Effector CD4-positive, alpha-beta T cell (primary cell): ENCODE results near the gene RAB43.
"Not testable (repeated sequence)": the region's sequence is repeated elsewhere in the genome, so short reads cannot be mapped to it uniquely, and the experiment has no call there.

Experiments used
- DNase-seq: peaks from one replicate; pipeline ENCODE4 v3.0.0-alpha.2; 2020

Gene RAB43

GRCh38 chr3:129087904-129088303 is 33.7 kb downstream of the RAB43 start:
- not testable (repeated sequence) for DNase-seq

GRCh38 chr3:129087138-129087702 is 34.4 kb downstream of the RAB43 start:
- DNase-seq = no peak

GRCh38 chr3:129085818-129086217 is 35.8 kb downstream of the RAB43 start:
- DNase-seq = no peak

- DNase-seq = no peak
These were observed 36.4 kb downstream of the RAB43 start for GRCh38 chr3:129085165-129085715.

- DNase-seq = no peak
These were observed 37.1 kb downstream of the RAB43 start for GRCh38 chr3:129084501-129084900.

GRCh38 chr3:129082026-129082425 is 39.6 kb downstream of the RAB43 start:
- no peak for DNase-seq

- no peak for DNase-seq
These were observed 40.1 kb downstream of the RAB43 start for GRCh38 chr3:129081503-129081902.

- no peak for DNase-seq
These were observed 43.1 kb downstream of the RAB43 start for GRCh38 chr3:129078510-129078909.

- DNase-seq = no peak
These were observed 44.4 kb downstream of the RAB43 start for GRCh38 chr3:129077222-129077621.

- DNase-seq = no peak
These were observed 51.3 kb downstream of the RAB43 start for GRCh38 chr3:129070086-129070885.

- not testable (repeated sequence) for DNase-seq
These were observed 52.1 kb downstream of the RAB43 start for GRCh38 chr3:129069313-129070085.

- DNase-seq = no peak
These were observed 53.2 kb downstream of the RAB43 start for GRCh38 chr3:129068291-129068886.

GRCh38 chr3:129067719-129068118 is 53.9 kb downstream of the RAB43 start:
- not testable (repeated sequence) for DNase-seq

GRCh38 chr3:129065720-129066073 is 55.9 kb downstream of the RAB43 start:
- DNase-seq = no peak

- no peak for DNase-seq
These were observed 56.4 kb downstream of the RAB43 start for GRCh38 chr3:129065016-129065719.

- no peak for DNase-seq
These were observed 57.6 kb downstream of the RAB43 start for GRCh38 chr3:129063841-129064482.

GRCh38 chr3:129063091-129063640 is 58.4 kb downstream of the RAB43 start:
- no peak for DNase-seq

GRCh38 chr3:129061888-129062834 is 59.4 kb downstream of the RAB43 start:
- DNase-seq = no peak

GRCh38 chr3:129061023-129061887 is 60.3 kb downstream of the RAB43 start:
- no peak for DNase-seq
